Nephron (organoid): ENCODE measurements around the gene ADORA1.

ENCODE experiments used
- H3K27ac Mint-ChIP-seq, 3 experiments: 2 replicates each; pipeline ENCODE4 v1.8.0; 2020; ENCODE audit warnings: mixed read lengths in 3 of 3, mild to moderate bottlenecking in 2 of 3, moderate library complexity in 1 of 3
- H3K27me3 Mint-ChIP-seq: 2 replicates; pipeline ENCODE4 v1.8.0; 2021; ENCODE audit warnings: low read depth, mild to moderate bottlenecking, moderate library complexity, mixed read lengths
- H3K36me3 Mint-ChIP-seq: 2 replicates; pipeline ENCODE4 v1.8.0; 2020; ENCODE audit warnings: low read depth, mixed read lengths
- H3K4me1 Mint-ChIP-seq: 2 replicates; pipeline ENCODE4 v1.8.0; 2020; ENCODE audit warnings: mixed read lengths
- H3K4me3 Mint-ChIP-seq, 3 experiments: 2 replicates each; pipeline ENCODE4 v1.8.0; 2020; ENCODE audit warnings: mild to moderate bottlenecking in 3 of 3, mixed read lengths in 3 of 3, moderate library complexity in 2 of 3
- H3K9me3 Mint-ChIP-seq: 2 replicates; pipeline ENCODE4 v1.8.0; 2020; ENCODE audit warnings: mixed read lengths
- CTCF ChIP-seq, 3 experiments: fragments of 200-600 bp; sonication (generic); IDR thresholded peaks; one replicate each; pipeline ENCODE4 v1.5.0; 2021; ENCODE audit warnings: antibody characterized with exemption in 3 of 3; ENCODE audit not compliant: unreplicated experiment in 3 of 3

ADORA1 gene

GRCh38 chr1:203171341-203172183 lies 44.0 kb downstream of the ADORA1 start:
- H3K36me3 Mint-ChIP-seq: no peaks in the 10 kb centered on the region
- no peak for TF ChIP-seq CTCF (IDR thresholded peaks at IDR 0.05; ENCODE audit: unreplicated experiment in 3 of 3)
- H3K9me3 Mint-ChIP-seq: no peaks in the 10 kb centered on the region
- peak overlapping the region in 1 of 3 experiments; percentile 72 for H3K27ac Mint-ChIP-seq
- peaks cover 30% of the 10 kb centered on the region for H3K4me1 Mint-ChIP-seq
- peaks cover 14% of the 10 kb centered on the region for H3K27me3 Mint-ChIP-seq
- H3K4me3 Mint-ChIP-seq: peak overlapping the region in 2 of 3 experiments; percentile 78 to 94

GRCh38 chr1:203172184-203173010 lies 44.9 kb downstream of the ADORA1 start:
- H3K27ac Mint-ChIP-seq: peak overlapping the region; percentile 53 to 72 (median 58)
- no peaks in the 10 kb centered on the region for H3K36me3 Mint-ChIP-seq
- H3K9me3 Mint-ChIP-seq: no peaks in the 10 kb centered on the region
- peaks cover 11% of the 10 kb centered on the region for H3K27me3 Mint-ChIP-seq
- peaks cover 39% of the 10 kb centered on the region for H3K4me1 Mint-ChIP-seq
- peak; percentile 57 to 65 (median 63) for TF ChIP-seq CTCF (IDR thresholded peaks at IDR 0.05; ENCODE audit: unreplicated experiment in 3 of 3)
- peak overlapping the region in 2 of 3 experiments; percentile 78 to 94 for H3K4me3 Mint-ChIP-seq

- Mint-ChIP-seq H3K36me3 (no peaks in the 10 kb centered on the region), H3K4me3 (peak overlapping the region in 2 of 3 experiments; percentile 78 to 94), H3K4me1 (peaks cover 46% of the 10 kb centered on the region), H3K27me3 (peaks cover 11% of the 10 kb centered on the region), H3K9me3 (no peaks in the 10 kb centered on the region), H3K27ac (peak overlapping the region in 2 of 3 experiments; percentile 58 to 70)
- TF ChIP-seq CTCF (IDR thresholded peaks at IDR 0.05; ENCODE audit: unreplicated experiment in 3 of 3): no peak
Observed at GRCh38 chr1:203173011-203173555, 45.6 kb downstream of the ADORA1 start.

GRCh38 chr1:203173566-203173965 lies 46.0 kb downstream of the ADORA1 start:
- peaks cover 11% of the 10 kb centered on the region for H3K27me3 Mint-ChIP-seq
- peak overlapping the region; percentile 37 to 94 (median 78) for H3K4me3 Mint-ChIP-seq
- peaks cover 50% of the 10 kb centered on the region for H3K4me1 Mint-ChIP-seq
- H3K36me3 Mint-ChIP-seq: no peaks in the 10 kb centered on the region
- no peaks in the 10 kb centered on the region for H3K9me3 Mint-ChIP-seq
- peak overlapping the region; percentile 35 to 70 (median 64) for H3K27ac Mint-ChIP-seq
- TF ChIP-seq CTCF (IDR thresholded peaks at IDR 0.05; ENCODE audit: unreplicated experiment in 3 of 3): no peak

- Mint-ChIP-seq H3K4me3 (peak overlapping the region; percentile 37 to 94 (median 80)), H3K9me3 (no peaks in the 10 kb centered on the region), H3K36me3 (no peaks in the 10 kb centered on the region), H3K4me1 (peaks cover 55% of the 10 kb centered on the region), H3K27me3 (peaks cover 11% of the 10 kb centered on the region), H3K27ac (peak overlapping the region; percentile 35 to 70 (median 64))
- no peak for TF ChIP-seq CTCF (IDR thresholded peaks at IDR 0.05; ENCODE audit: unreplicated experiment in 3 of 3)
Observed at GRCh38 chr1:203174324-203174985, 46.9 kb downstream of the ADORA1 start.
